HepG2 (cell line): ENCODE measurements around the gene CAPN10. TPM values are rescaled to one million over a fixed set of nuclear protein-coding genes. Genes with fewer than 3 reads are reported as not detected.

ENCODE experiments used
- ATAC-seq: fragments of 200-7000 bp; cut with Tn5 transposase; 3 replicates; pipeline ENCODE4 v1.9.1; 2020; ENCODE audit warnings: mild to moderate bottlenecking, moderate library complexity
- Bru-seq: library from RNA; stranded (reverse); fragments of 400-500 nt; gene quantifications from one replicate; lab custom pipeline; 2021; lab: Mats Ljungman, UMichigan
- BruChase-seq, 2 experiments: library from RNA; stranded (reverse); fragments of 400-500 nt; gene quantifications; one replicate each; lab custom pipeline; 2021; lab: Mats Ljungman, UMichigan
- BruUV-seq: library from RNA; stranded (reverse); fragments of 400-500 nt; replicated peaks from 2 replicates; lab custom pipeline; 2021; lab: Mats Ljungman, UMichigan
- CTCF ChIA-PET: fragments of 300-600 bp; formaldehyde crosslinking; extraction: SDS; loops from one replicate; lab custom pipeline; 2021; ENCODE audit warnings: low total read pairs, inconsistent platforms, low intra/inter-chr PET ratio; lab: Yijun Ruan, JAX
- POLR2A ChIA-PET: fragments of 350-600 bp; sonication (Branson Sonifier 250); formaldehyde crosslinking; loops from one replicate; lab custom pipeline; 2020; ENCODE audit warnings: antibody characterized with exemption, inconsistent platforms; lab: Yijun Ruan, JAX
- DNase-seq: peaks from one replicate; pipeline ENCODE4 v3.0.0-alpha.2; 2015; ENCODE audit warnings: low spot score
- FAIRE-seq: peaks from 3 replicates; lab custom pipeline; 2011; peaks lifted over from hg19 to GRCh38; lab: Jason Lieb, UNC
- H2AFZ ChIP-seq: one replicate; pipeline ENCODE4 v1.6.1; 2011; ENCODE audit warnings: low read length, inconsistent platforms
- H3K27ac ChIP-seq: fragments of 300-600 bp; 3 replicates; pipeline ENCODE4 v1.8.0; 2011; ENCODE audit warnings: mixed run types, mild to moderate bottlenecking, mixed read lengths, low read length, inconsistent platforms; ENCODE audit not compliant: insufficient read depth; ENCODE audit errors: extremely low read length
- H3K27me3 ChIP-seq, 2 experiments: fragments of 200-600 bp in 1 of 2; 2 replicates in 1 of 2; 3 replicates in 1 of 2; pipeline versions ENCODE4 v1.6.0 to v1.8.0; 2011; ENCODE audit warnings: low read length in 2 of 2, mild to moderate bottlenecking in 2 of 2, moderate library complexity in 2 of 2, inconsistent platforms in 1 of 2; ENCODE audit not compliant: insufficient read depth in 2 of 2, control insufficient read depth in 1 of 2
- H3K36me3 ChIP-seq, 2 experiments: fragments of 200-600 bp in 1 of 2; replicated peaks in 1 of 2; 2 replicates in 1 of 2; 3 replicates in 1 of 2; pipeline versions ENCODE4 v1.5.1 to v1.8.0; 2011; ENCODE audit warnings: low read length in 2 of 2, inconsistent platforms in 1 of 2; ENCODE audit not compliant: insufficient read depth in 2 of 2, control insufficient read depth in 1 of 2
- H3K4me1 ChIP-seq: 2 replicates; pipeline ENCODE4 v1.5.1; 2012; ENCODE audit warnings: low read length, inconsistent platforms; ENCODE audit not compliant: insufficient read depth
- H3K4me2 ChIP-seq: 2 replicates; pipeline ENCODE4 v1.6.0; 2011; ENCODE audit warnings: low read depth, low read length, inconsistent platforms
- H3K4me3 ChIP-seq, 3 experiments: fragments of 200-600 bp in 1 of 3; sonication (generic), shearing (Covaris generic) in 1 of 3; replicated peaks in 1 of 3; 2 replicates each; pipeline ENCODE4 v1.5.1; 2011 to 2016; ENCODE audit warnings: low read length in 3 of 3, inconsistent platforms in 2 of 3, low read depth in 2 of 3, mild to moderate bottlenecking in 2 of 3, control low read depth in 1 of 3, mixed read lengths in 1 of 3; ENCODE audit not compliant: insufficient read depth in 1 of 3
- H3K79me2 ChIP-seq: one replicate; pipeline ENCODE4 v1.6.1; 2011; ENCODE audit warnings: low read length, inconsistent platforms; ENCODE audit not compliant: insufficient read depth
- H3K9ac ChIP-seq: 2 replicates; pipeline ENCODE4 v1.6.0; 2011; ENCODE audit warnings: mild to moderate bottlenecking, low read depth, low read length, inconsistent platforms; ENCODE audit not compliant: insufficient read depth
- H3K9me3 ChIP-seq: 2 replicates; pipeline ENCODE4 v1.5.1; 2012; ENCODE audit warnings: mild to moderate bottlenecking, low read length
- H4K20me1 ChIP-seq: 2 replicates; pipeline ENCODE4 v1.6.0; 2011; ENCODE audit warnings: inconsistent platforms, mild to moderate bottlenecking, low read length, moderate library complexity; ENCODE audit not compliant: insufficient read depth
- ARNT ChIP-seq: fragments of 450-650 bp; IDR thresholded peaks from 2 replicates; pipeline ENCODE4 v1.6.1; 2017
- CCAR2 ChIP-seq: fragments of 200-400 bp; formaldehyde crosslinking; optimal IDR thresholded peaks from 2 replicates; pipeline ENCODE3; 2018; ENCODE audit warnings: low read depth, mild to moderate bottlenecking, low read length, moderate library complexity
- ELF4 ChIP-seq: sonication (generic); formaldehyde crosslinking; IDR thresholded peaks from 2 replicates; pipeline ENCODE4 v1.5.0; 2020; ENCODE audit warnings: missing genetic modification reagents, mild to moderate bottlenecking, moderate library complexity, borderline replicate concordance
- HNRNPL ChIP-seq: fragments of 200-400 bp; formaldehyde crosslinking; IDR thresholded peaks from 2 replicates; pipeline ENCODE4 v1.6.1; 2017; ENCODE audit warnings: mild to moderate bottlenecking, low read depth, low read length
- ISX ChIP-seq: sonication (generic); formaldehyde crosslinking; conservative IDR thresholded peaks from 2 replicates; pipeline ENCODE4 v1.5.0; 2020; ENCODE audit warnings: missing genetic modification reagents
- MAZ ChIP-seq, 2 experiments: sonication (generic) in 1 of 2; formaldehyde crosslinking in 1 of 2; IDR thresholded peaks; 2 replicates each; pipeline versions ENCODE4 v1.5.0 to v1.6.1; 2012 to 2020; ENCODE audit warnings: low read depth in 2 of 2, mild to moderate bottlenecking in 2 of 2, borderline replicate concordance in 1 of 2, improper control_type of control experiment in 1 of 2, low read length in 1 of 2, missing genetic modification reagents in 1 of 2, moderate library complexity in 1 of 2
- MIXL1 ChIP-seq: IDR thresholded peaks from 2 replicates; pipeline ENCODE4 v1.6.1; 2016
- RXRA ChIP-seq: sonication (generic); formaldehyde crosslinking; IDR thresholded peaks from 2 replicates; pipeline ENCODE4 v1.5.1; 2020; ENCODE audit warnings: missing genetic modification reagents
- RXRB ChIP-seq: IDR thresholded peaks from 2 replicates; pipeline ENCODE4 v1.6.1; 2016; ENCODE audit warnings: borderline replicate concordance, missing genetic modification reagents, missing compliant biosample characterization
- THYN1 ChIP-seq: sonication (generic); formaldehyde crosslinking; IDR thresholded peaks from 2 replicates; pipeline ENCODE4 v1.8.1; 2023; ENCODE audit warnings: low read depth, mild to moderate bottlenecking, moderate library complexity, missing genetic modification reagents, borderline replicate concordance
- ZKSCAN5 ChIP-seq: sonication (generic); formaldehyde crosslinking; IDR thresholded peaks from 2 replicates; pipeline ENCODE4 v1.5.1; 2020; ENCODE audit warnings: mild to moderate bottlenecking, missing genetic modification reagents
- ZNF558 ChIP-seq: sonication (generic); formaldehyde crosslinking; IDR thresholded peaks from 2 replicates; pipeline ENCODE4 v1.9.0; 2022; ENCODE audit warnings: mild to moderate bottlenecking, missing genetic modification reagents, borderline replicate concordance
- ZNF580 ChIP-seq: IDR thresholded peaks from 2 replicates; pipeline ENCODE4 v1.6.1; 2016; ENCODE audit warnings: low read depth, borderline replicate concordance
- ZNF768 ChIP-seq: sonication (generic); formaldehyde crosslinking; IDR thresholded peaks from 2 replicates; pipeline ENCODE4 v1.4.0; 2020; ENCODE audit warnings: missing genetic modification reagents
- ZNF790 ChIP-seq: sonication (generic); formaldehyde crosslinking; IDR thresholded peaks from 2 replicates; pipeline ENCODE4 v1.8.0; 2022; ENCODE audit warnings: missing genetic modification reagents, mild to moderate bottlenecking, borderline replicate concordance
- WGBS: methylation state at CpG from one replicate; pipeline ENCODE4 v1.1.6; 2017; ENCODE audit warnings: low lambda C conversion rate; 5-methylcytosine and 5-hydroxymethylcytosine counted together
- in situ Hi-C: cut with HindIII; loops from 2 replicates; pipeline ENCODE4 v1.10.0; 2017; ENCODE audit warnings: low pct_unique_long_range_greater_than_20kb; ENCODE audit not compliant: extremely low pct_ligation_motif_present
- intact Hi-C: fragments of 100-400 bp; cut with micrococcal nuclease; formaldehyde crosslinking; loops from one replicate; pipeline ENCODE4 v1.10.0; 2022; ENCODE audit not compliant: unreplicated experiment
- long read RNA-seq, 2 experiments: library from RNA in 1 of 2; library from polyadenylated mRNA in 1 of 2; stranded (forward) in 1 of 2; unstranded in 1 of 2; transcript quantifications; one replicate each; pipeline ENCODE4 v2.0.0, GENCODE V29; 2019 to 2022
- polyA minus RNA-seq, 3 experiments: library from RNA; depleted of rRNA, polyadenylated mRNA; stranded (reverse); fragments of >200 nt; gene quantifications; 2 replicates each; pipeline ENCODE4 v1.2.3, GENCODE V29; 2011; ENCODE audit warnings: low replicate concordance in 1 of 3
- polyA plus RNA-seq, 8 experiments: library from polyadenylated mRNA; depleted of rRNA in 3 of 8; stranded (reverse) in 7 of 8; unstranded in 1 of 8; fragments of >200 nt; fragmentation: Illumina TruSeq in 4 of 8; extraction: Trizol in 4 of 8; gene quantifications; 2 replicates each; pipeline versions ENCODE4 v1.2.1 to v1.2.3, GENCODE V29; 2011 to 2016; ENCODE audit warnings: low read depth in 4 of 8, missing spikeins in 1 of 8, mixed read lengths in 1 of 8; ENCODE audit not compliant: insufficient read depth in 1 of 8
- total RNA-seq, 5 experiments: library from RNA; depleted of rRNA; stranded (reverse); fragments of >200 nt; fragmentation: Illumina TruSeq; extraction: Trizol; gene quantifications; 2 replicates each; pipeline ENCODE4 v1.2.3, GENCODE V29; 2016; ENCODE audit warnings: low read depth in 1 of 5

The CAPN10 gene
- total RNA-seq (2016; rRNA removed; fragmentation: Illumina TruSeq; extraction: Trizol) = 16.5 and 32.4 TPM in 2 replicates
- 18.3 and 20.3 TPM in 2 replicates for total RNA-seq (2016; cell fraction: cytosol; rRNA removed; fragmentation: Illumina TruSeq; extraction: Trizol; ENCODE audit: low read depth)
- 16.1 and 35.0 TPM in 2 replicates for total RNA-seq (2016; cell fraction: insoluble cytoplasmic fraction; rRNA removed; fragmentation: Illumina TruSeq; extraction: Trizol)
- total RNA-seq (2016; cell fraction: membrane; rRNA removed; fragmentation: Illumina TruSeq; extraction: Trizol) = 28.2 and 28.4 TPM in 2 replicates
- 26.3 and 36.2 TPM in 2 replicates for total RNA-seq (2016; cell fraction: nucleus; rRNA removed; fragmentation: Illumina TruSeq; extraction: Trizol)
- polyA plus RNA-seq (2011; rRNA removed) = 27.6 and 40.7 TPM in 2 replicates
- polyA plus RNA-seq (2011; cell fraction: cytosol; rRNA removed) = 15.8 and 24.7 TPM in 2 replicates
- polyA plus RNA-seq (2011; cell fraction: nucleus; rRNA removed) = 157 and 173 TPM in 2 replicates
- 24.4 and 27.6 TPM in 2 replicates for polyA plus RNA-seq (2012)
- 9.1 and 9.4 TPM in 2 replicates for polyA plus RNA-seq (2016; cell fraction: cytosol; fragmentation: Illumina TruSeq; extraction: Trizol; ENCODE audit: low read depth)
- polyA plus RNA-seq (2016; cell fraction: insoluble cytoplasmic fraction; fragmentation: Illumina TruSeq; extraction: Trizol; ENCODE audit: low read depth) = 17.4 and 18.2 TPM in 2 replicates
- polyA plus RNA-seq (2016; cell fraction: membrane; fragmentation: Illumina TruSeq; extraction: Trizol; ENCODE audit: low read depth) = 15.5 and 17.2 TPM in 2 replicates
- polyA plus RNA-seq (2016; cell fraction: nucleus; fragmentation: Illumina TruSeq; extraction: Trizol; ENCODE audit: insufficient read depth, low read depth) = 59.4 and 61.4 TPM in 2 replicates
- polyA minus RNA-seq (2011; rRNA and poly(A)+ RNA removed; ENCODE audit: low replicate concordance) = 11.2 and 33.8 TPM in 2 replicates
- polyA minus RNA-seq (2011; cell fraction: cytosol; rRNA and poly(A)+ RNA removed) = 10.8 TPM in 2 replicates
- 50.0 and 57.6 TPM in 2 replicates for polyA minus RNA-seq (2011; cell fraction: nucleus; rRNA and poly(A)+ RNA removed)
- Bru-seq, nascent RNA = percentile 61 among the genes with signal in this experiment
- percentile 69 among the genes with signal in this experiment for BruChase-seq, experiment 1, labeled RNA remaining after a 6-hour chase
- BruChase-seq, experiment 2, labeled RNA remaining after a 2-hour chase = percentile 72 among the genes with signal in this experiment
- long read RNA-seq, experiment 1, partial matches to known transcripts = 5 of 10 reads
- long read RNA-seq, experiment 1, other reads (novel, unspliced or antisense) = 3 of 10 reads
- long read RNA-seq, experiment 2, transcript CAPN10-207 (12 exons, 2,644 nt) = major isoform, 22 of 143 reads
- long read RNA-seq, experiment 2, partial matches to known transcripts = 28 of 143 reads
- long read RNA-seq, experiment 2, other reads (novel, unspliced or antisense) = 90 of 143 reads

GRCh38 chr2:240586198-240586918 lies at the start of gene CAPN10:
CAPN10 (plus strand) TSS chr2:240586734; CDS start chr2:240586912, 178 bp downstream.
- Histone ChIP-seq H3K4me2 (peak within 1 kb of the TSS; percentile 98), H3K27ac (peak within 1 kb of the TSS; percentile 89), H3K9ac (peak within 1 kb of the TSS; percentile 98), H3K79me2 (peaks cover 70% of the 10 kb centered on the region), H3K9me3 (no peaks in the 10 kb centered on the region), H3K4me3 (peak within 1 kb of the TSS; percentile 83 to 90 (median 88)), H4K20me1 (peaks cover 17% of the 10 kb centered on the region; the same call in 1 of the 2 replicates), H2AFZ (no peak within 1 kb of the TSS), H3K36me3 (peaks cover 14 to 27% of the 10 kb centered on the region in 2 experiments), H3K27me3 (peaks cover 0 to 4% of the 10 kb centered on the region in 2 experiments; a peak in 1 of 5 replicates), H3K4me1 (peaks cover 59% of the 10 kb centered on the region)
- in situ Hi-C loops = no loop called here
- intact Hi-C loops = loop anchor here (1.0 kb wide), 2 partner anchors 18 to 40 kb away; no protein-coding TSS in a partner anchor
- peak; percentile 84 for FAIRE-seq
- DNase-seq = peak; percentile 94
- CTCF ChIA-PET = interaction anchor here (1.8 kb wide), 1 partner anchor 18 kb away, joined by 5 read pairs; no protein-coding TSS in a partner anchor
- POLR2A ChIA-PET = interaction anchor here (1.0 to 6.0 kb wide), 14 partner anchors 9 to 729 kb away, joined by 3 to 149 read pairs (median 8); partner anchors contain the start of genes ANKMY1, DUSP28, HDLBP and RNPEPL1
- no TSS peak for BruUV-seq
- WGBS = 0% methylated on average over 47 of the region's 88 CpGs
- ATAC-seq = peak; percentile 92
- TF ChIP-seq ISX (CRISPR knock-in tag) (no peak), ZNF790 (no peak; the same call in 1 of the 2 replicates), RXRA (CRISPR knock-in tag) (peak; percentile 67), ZNF580 (CRISPR knock-in tag) (0 out of 2 replicates have a peak, but pooled peaks have one; percentile 71), CCAR2 (no peak), ARNT (no peak), ZKSCAN5 (CRISPR knock-in tag) (no peak), ZNF558 (peak; percentile 64; the same call in 1 of the 2 replicates), HNRNPL (peak; percentile 68; the same call in 1 of the 2 replicates), RXRB (CRISPR knock-in tag) (peak; percentile 38; the same call in 1 of the 2 replicates), MIXL1 (CRISPR knock-in tag) (peak; percentile 41; the same call in 1 of the 2 replicates), MAZ (IDR thresholded peaks at IDR 0.05; ENCODE audit: borderline replicate concordance, low read depth, low read length) (no peak), MAZ (CRISPR knock-in tag; IDR thresholded peaks at IDR 0.05; ENCODE audit: low read depth) (peak; percentile 56), ZNF768 (peak; percentile 62; the same call in 1 of the 2 replicates), ELF4 (CRISPR knock-in tag) (no peak), THYN1 (CRISPR knock-in tag) (no peak)
